Tibial nerve (tissue), 4 donors: ENCODE measurements around the gene GPC6. TPM values are rescaled to one million over a fixed set of nuclear protein-coding genes. Genes with fewer than 3 reads are reported as not detected.

Experiments used
- DNase-seq, 2 donors: peaks; one replicate each; pipeline ENCODE4 v3.0.0-alpha.2; 2019; ENCODE audit warnings: low spot score in 2 of 2
- H3K27ac ChIP-seq, 4 donors: fragments of 200-600 bp; sonication (generic) in 3 of 4; one replicate each; pipeline ENCODE4 v1.5.1; 2017 to 2019; ENCODE audit warnings: mild to moderate bottlenecking in 1 of 4
- H3K27me3 ChIP-seq, 2 donors: fragments of 200-600 bp; sonication (generic) in 1 of 2; one replicate each; pipeline versions ENCODE4 v1.5.1 to v1.6.0; 2017 to 2019
- H3K36me3 ChIP-seq, 3 donors: fragments of 200-600 bp; sonication (generic); one replicate each; pipeline ENCODE4 v1.5.1; 2018 to 2019
- H3K4me1 ChIP-seq, 4 donors: fragments of 200-600 bp; sonication (generic) in 3 of 4; one replicate each; pipeline ENCODE4 v1.5.1; 2017 to 2019
- H3K4me3 ChIP-seq, 4 donors: fragments of 200-600 bp; sonication (generic) in 3 of 4; one replicate each; pipeline ENCODE4 v1.5.1; 2017 to 2019; ENCODE audit warnings: mild to moderate bottlenecking in 1 of 4, moderate library complexity in 1 of 4
- H3K9me3 ChIP-seq, 4 donors: fragments of 200-600 bp; sonication (generic) in 3 of 4; one replicate each; pipeline ENCODE4 v1.5.1; 2017 to 2019
- CTCF ChIP-seq, 5 experiments: fragments of 200-600 bp in 3 of 5; fragments of 450-650 bp in 2 of 5; sonication (generic) in 3 of 5; IDR thresholded peaks; one replicate each; pipeline ENCODE4 v1.5.1; 2016 to 2019; ENCODE audit warnings: antibody characterized with exemption in 5 of 5, mild to moderate bottlenecking in 3 of 5, moderate library complexity in 2 of 5
- EP300 ChIP-seq, 2 donors: sonication (generic); formaldehyde crosslinking; IDR thresholded peaks; one replicate each; pipeline ENCODE4 v1.6.1; 2017; ENCODE audit warnings: antibody characterized with exemption in 2 of 2, mild to moderate bottlenecking in 1 of 2
- POLR2A ChIP-seq, 2 donors: fragments of 450-650 bp; IDR thresholded peaks; one replicate each; pipeline ENCODE4 v1.6.1; 2017; ENCODE audit warnings: antibody characterized with exemption in 2 of 2, mild to moderate bottlenecking in 2 of 2, moderate library complexity in 2 of 2
- WGBS, 2 donors: methylation state at CpG; one replicate each; pipeline ENCODE4 v1.1.5; 2018; 5-methylcytosine and 5-hydroxymethylcytosine counted together
- total RNA-seq, 4 donors: library from RNA; depleted of rRNA; stranded (reverse); fragments of >200 nt; gene quantifications; one replicate each; pipeline ENCODE4 v1.1.0, GENCODE V29; 2016

Gene GPC6
- total RNA-seq, 4 donors from 2014 or later: 21.9 to 39.5 (median 29.8) TPM

- 62 to 63% methylated on average over 5 of the region's 5 CpGs for WGBS, 2 donors
- Histone ChIP-seq H3K27ac (no peak overlapping the region), H3K4me3 (no peak overlapping the region), H3K4me1 (no peaks in the 10 kb centered on the region), H3K9me3 (no peaks in the 10 kb centered on the region), H3K36me3 (no peaks in the 10 kb centered on the region), H3K27me3 (no peaks in the 10 kb centered on the region)
- TF ChIP-seq CTCF (IDR thresholded peaks at IDR 0.05) (no peak), EP300 (IDR thresholded peaks at IDR 0.05) (no peak), POLR2A (IDR thresholded peaks at IDR 0.05) (no peak)
- DNase-seq: no peak
Observed at GRCh38 chr13:93386116-93386515, 159.5 kb downstream of the GPC6 start.

DNA sequence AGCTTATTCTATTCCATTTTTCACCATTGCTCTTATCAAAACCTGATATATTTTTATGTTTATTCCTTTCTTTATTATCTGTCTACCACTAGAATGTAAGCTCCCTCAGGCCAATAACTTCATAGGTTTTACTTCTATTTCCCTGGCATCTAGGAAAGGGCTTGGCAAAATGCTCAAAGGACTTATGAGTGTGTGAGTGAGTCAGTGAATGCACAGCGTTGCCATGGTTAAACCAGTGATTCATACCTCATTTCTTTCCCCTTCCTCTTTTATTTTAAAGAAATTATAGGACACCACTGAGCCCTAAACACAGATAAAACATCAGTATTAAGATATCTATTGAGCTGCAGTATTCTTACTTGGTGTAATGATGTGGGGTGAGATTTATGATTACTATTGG, 162.1 kb downstream of the GPC6 start:
- H3K36me3 ChIP-seq: no peaks in the 10 kb centered on the region
- TF ChIP-seq EP300 (IDR thresholded peaks at IDR 0.05) (no peak), POLR2A (IDR thresholded peaks at IDR 0.05) (no peak)
- H3K4me3 ChIP-seq: no peak overlapping the region
- H3K27ac ChIP-seq: no peak overlapping the region
- no peaks in the 10 kb centered on the region for H3K27me3 ChIP-seq
- 87 to 95% methylated on average over 1 of the region's 1 CpG for WGBS, 2 donors
- H3K4me1 ChIP-seq: no peaks in the 10 kb centered on the region
- DNase-seq: no peak
- H3K9me3 ChIP-seq: no peaks in the 10 kb centered on the region

DNA sequence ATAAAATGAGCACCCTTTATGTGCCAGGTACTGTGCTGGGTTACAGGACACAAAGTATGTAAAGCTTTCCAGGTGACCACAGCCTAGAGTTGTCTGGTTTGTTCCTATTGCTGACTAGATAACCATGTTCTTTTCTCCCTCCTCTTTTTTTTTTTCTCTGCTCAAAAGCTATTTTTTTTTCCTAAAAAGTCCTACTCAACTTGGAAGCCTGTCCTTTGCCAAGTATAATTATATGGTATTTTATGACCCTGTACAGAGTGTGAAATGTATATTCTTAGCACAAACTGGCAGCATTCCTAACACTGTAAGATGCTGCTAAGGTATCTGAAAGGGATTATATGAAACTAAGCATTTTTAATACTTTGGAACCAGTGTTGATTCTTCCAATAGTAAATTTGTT, 171.0 kb downstream of the GPC6 start:
- H3K36me3 ChIP-seq: no peaks in the 10 kb centered on the region
- TF ChIP-seq EP300 (IDR thresholded peaks at IDR 0.05): no peak
- H3K4me3 ChIP-seq: no peak overlapping the region
- H3K4me1 ChIP-seq: peaks cover 0 to 3% (median 0%) of the 10 kb centered on the region in 4 donors
- H3K27ac ChIP-seq: no peak overlapping the region
- H3K9me3 ChIP-seq: peaks cover 0 to 5% (median 0%) of the 10 kb centered on the region in 4 donors
- no peaks in the 10 kb centered on the region for H3K27me3 ChIP-seq
- no peak for DNase-seq

DNA sequence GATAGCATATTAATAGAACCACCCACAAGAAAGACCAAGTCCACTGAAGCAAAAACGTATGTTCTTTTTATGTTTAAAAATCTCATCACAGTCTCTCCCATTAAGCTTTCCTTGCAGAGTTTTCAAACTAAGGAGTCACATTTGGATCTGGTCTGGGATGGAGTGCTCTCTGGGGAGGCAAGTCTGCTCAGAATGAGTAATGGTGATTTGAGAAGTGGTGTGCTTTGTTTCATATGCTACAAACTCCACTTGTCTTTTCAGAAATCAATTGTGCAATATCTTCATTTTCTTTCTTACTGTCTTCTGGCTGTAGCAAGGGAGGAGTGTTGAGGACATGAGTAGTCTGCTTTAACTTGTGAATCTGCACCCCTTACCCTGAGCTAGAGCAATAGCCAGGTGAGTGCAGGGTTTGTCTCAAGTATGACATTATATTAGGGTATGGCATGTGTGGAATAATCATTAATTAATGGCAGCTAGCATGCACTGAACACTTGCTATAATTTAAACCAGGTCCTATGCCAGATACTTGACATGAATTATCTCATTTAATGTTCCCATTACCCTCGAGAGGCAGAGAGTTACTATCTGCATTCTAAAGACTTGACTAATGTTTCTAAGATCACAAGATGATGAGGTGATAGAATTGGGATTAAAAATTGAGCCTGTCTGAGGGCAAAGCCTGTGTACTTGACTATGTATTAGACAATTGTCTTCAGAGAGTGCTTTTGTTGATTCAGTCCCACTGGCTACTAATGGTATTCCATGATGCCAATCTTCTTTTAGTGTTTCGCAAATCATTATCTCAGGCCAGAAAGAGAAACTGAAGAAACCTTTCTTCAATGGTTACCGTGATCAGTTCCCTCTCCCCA, 171.8 kb downstream of the GPC6 start:
- no peak overlapping the region for H3K4me3 ChIP-seq
- peaks cover 0 to 3% (median 0%) of the 10 kb centered on the region in 4 donors for H3K4me1 ChIP-seq
- DNase-seq: no peak
- no peaks in the 10 kb centered on the region for H3K27me3 ChIP-seq
- H3K9me3 ChIP-seq: peaks cover 0 to 5% (median 0%) of the 10 kb centered on the region in 4 donors
- WGBS, 2 donors: 60 to 62% methylated on average over 4 of the region's 4 CpGs
- H3K27ac ChIP-seq: no peak overlapping the region
- H3K36me3 ChIP-seq: no peaks in the 10 kb centered on the region
- no peak for TF ChIP-seq POLR2A (IDR thresholded peaks at IDR 0.05)
- TF ChIP-seq EP300 (IDR thresholded peaks at IDR 0.05): no peak
- no peak for TF ChIP-seq CTCF (IDR thresholded peaks at IDR 0.05)

DNA sequence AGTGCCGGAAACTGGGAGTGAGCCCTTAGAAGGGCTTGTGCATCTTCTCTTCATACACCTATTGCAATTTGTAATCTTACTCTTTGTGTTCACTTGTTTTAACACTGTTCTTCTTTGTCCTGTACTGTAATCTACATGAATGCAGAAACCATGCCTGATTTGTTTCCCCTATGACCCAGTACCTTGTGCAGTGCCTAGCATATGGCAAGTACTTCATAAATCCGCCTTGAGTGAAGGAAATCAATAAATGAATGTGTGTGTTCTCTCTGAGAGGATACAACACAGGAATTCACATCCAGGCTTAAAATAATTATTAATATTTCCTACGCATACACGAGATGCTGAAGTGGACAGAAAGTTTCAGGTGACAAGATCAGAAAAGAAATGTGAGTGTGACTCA, 172.6 kb downstream of the GPC6 start:
- Histone ChIP-seq H3K4me1 (peaks cover 0 to 3% (median 0%) of the 10 kb centered on the region in 4 donors), H3K27me3 (no peaks in the 10 kb centered on the region), H3K9me3 (peaks cover 0 to 5% (median 0%) of the 10 kb centered on the region in 4 donors), H3K4me3 (no peak overlapping the region), H3K36me3 (no peaks in the 10 kb centered on the region), H3K27ac (no peak overlapping the region)
- no peak for DNase-seq
- TF ChIP-seq POLR2A (IDR thresholded peaks at IDR 0.05) (no peak), EP300 (IDR thresholded peaks at IDR 0.05) (no peak), CTCF (IDR thresholded peaks at IDR 0.05) (no peak)
- WGBS, 2 donors: 90 to 92% methylated on average over 4 of the region's 4 CpGs

GRCh38 chr13:93406136-93406535, 179.5 kb downstream of the GPC6 start:
- TF ChIP-seq CTCF (IDR thresholded peaks at IDR 0.05): no peak
- TF ChIP-seq POLR2A (IDR thresholded peaks at IDR 0.05): no peak
- TF ChIP-seq EP300 (IDR thresholded peaks at IDR 0.05): no peak
- 85 to 89% methylated on average over 2 of the region's 2 CpGs for WGBS, 2 donors
- DNase-seq: no peak
- Histone ChIP-seq H3K4me1 (no peaks in the 10 kb centered on the region), H3K4me3 (no peak overlapping the region), H3K9me3 (no peaks in the 10 kb centered on the region), H3K27me3 (no peaks in the 10 kb centered on the region), H3K36me3 (no peaks in the 10 kb centered on the region), H3K27ac (no peak overlapping the region)
